HepG2 (cell line): ENCODE data around the gene UBE2O. TPM values are rescaled to one million over a fixed set of nuclear protein-coding genes. Genes with fewer than 3 reads are reported as not detected.

Experiments
- ARID2 ChIP-seq: sonication (generic); formaldehyde crosslinking; IDR thresholded peaks from 2 replicates; pipeline ENCODE4 v1.8.1; 2022; ENCODE audit warnings: mild to moderate bottlenecking, missing genetic modification reagents, borderline replicate concordance
- DR1 ChIP-seq: sonication (generic); formaldehyde crosslinking; IDR thresholded peaks from 2 replicates; pipeline ENCODE4 v1.8.0; 2021; ENCODE audit warnings: mild to moderate bottlenecking, missing genetic modification reagents, inconsistent platforms
- EED ChIP-seq: sonication (generic); formaldehyde crosslinking; IDR thresholded peaks from 2 replicates; pipeline ENCODE4 v1.5.0; 2020; ENCODE audit warnings: mild to moderate bottlenecking, missing genetic modification reagents
- FOXK1 ChIP-seq: sonication (generic); formaldehyde crosslinking; IDR thresholded peaks from 2 replicates; pipeline ENCODE4 v1.4.0; 2020; ENCODE audit warnings: low read depth, missing genetic modification reagents, borderline replicate concordance
- FOXK2 ChIP-seq: fragments of 450-650 bp; IDR thresholded peaks from 2 replicates; pipeline ENCODE4 v1.6.1; 2016
- HNF1B ChIP-seq: sonication (generic); formaldehyde crosslinking; IDR thresholded peaks from 2 replicates; pipeline ENCODE4 v1.5.1; 2020; ENCODE audit warnings: mild to moderate bottlenecking, moderate library complexity, missing genetic modification reagents
- IKZF5 ChIP-seq: IDR thresholded peaks from 2 replicates; pipeline ENCODE4 v1.6.1; 2018; ENCODE audit warnings: missing genetic modification reagents, mild to moderate bottlenecking, missing compliant biosample characterization
- KDM2A ChIP-seq: sonication (generic); formaldehyde crosslinking; IDR thresholded peaks from 2 replicates; pipeline ENCODE4 v1.4.0; 2020; ENCODE audit warnings: low read depth, missing genetic modification reagents, borderline replicate concordance
- KLF16 ChIP-seq, 2 experiments: sonication (generic) in 1 of 2; formaldehyde crosslinking in 1 of 2; IDR thresholded peaks; 2 replicates each; pipeline versions ENCODE4 v1.6.1 to v1.8.0; 2016 to 2023; ENCODE audit warnings: missing genetic modification reagents in 2 of 2, missing compliant biosample characterization in 1 of 2
- MAZ ChIP-seq, 2 experiments: sonication (generic) in 1 of 2; formaldehyde crosslinking in 1 of 2; IDR thresholded peaks; 2 replicates each; pipeline versions ENCODE4 v1.5.0 to v1.6.1; 2012 to 2020; ENCODE audit warnings: low read depth in 2 of 2, mild to moderate bottlenecking in 2 of 2, borderline replicate concordance in 1 of 2, improper control_type of control experiment in 1 of 2, low read length in 1 of 2, missing genetic modification reagents in 1 of 2, moderate library complexity in 1 of 2
- MTA1 ChIP-seq: sonication (generic); formaldehyde crosslinking; IDR thresholded peaks from 2 replicates; pipeline ENCODE4 v1.4.0; 2020; ENCODE audit warnings: missing genetic modification reagents, mild to moderate bottlenecking, borderline replicate concordance
- REST ChIP-seq, 2 experiments: IDR thresholded peaks; 2 replicates each; pipeline ENCODE4 v1.6.1; 2011 to 2012; ENCODE audit warnings: low read length in 2 of 2, borderline replicate concordance in 1 of 2, low read depth in 1 of 2, mild to moderate bottlenecking in 1 of 2, moderate library complexity in 1 of 2
- SAFB2 ChIP-seq: sonication (generic); formaldehyde crosslinking; IDR thresholded peaks from 2 replicates; pipeline ENCODE4 v1.5.1; 2020; ENCODE audit warnings: missing genetic modification reagents, low read depth, mild to moderate bottlenecking, borderline replicate concordance
- THAP7 ChIP-seq: sonication (generic); formaldehyde crosslinking; IDR thresholded peaks from 2 replicates; pipeline ENCODE4 v1.8.1; 2023; ENCODE audit warnings: mild to moderate bottlenecking, missing genetic modification reagents
- ZNF350 ChIP-seq: sonication (generic); formaldehyde crosslinking; IDR thresholded peaks from 2 replicates; pipeline ENCODE4 v1.4.0; 2020; ENCODE audit warnings: mild to moderate bottlenecking, low read depth, missing genetic modification reagents, borderline replicate concordance
- ZNF441 ChIP-seq: sonication (generic); formaldehyde crosslinking; IDR thresholded peaks from 2 replicates; pipeline ENCODE4 v1.7.0; 2021; ENCODE audit warnings: missing genetic modification reagents, borderline replicate concordance
- ZNF446 ChIP-seq: sonication (generic); formaldehyde crosslinking; IDR thresholded peaks from 2 replicates; pipeline ENCODE4 v1.5.0; 2020; ENCODE audit warnings: mild to moderate bottlenecking, missing genetic modification reagents
- ZNF605 ChIP-seq: sonication (generic); formaldehyde crosslinking; IDR thresholded peaks from 2 replicates; pipeline ENCODE4 v1.8.0; 2022; ENCODE audit warnings: mild to moderate bottlenecking, missing genetic modification reagents
- ZNF746 ChIP-seq: sonication (generic); formaldehyde crosslinking; IDR thresholded peaks from 2 replicates; pipeline ENCODE4 v1.8.0; 2022; ENCODE audit warnings: mild to moderate bottlenecking, missing genetic modification reagents
- ZNF878 ChIP-seq: sonication (generic); formaldehyde crosslinking; IDR thresholded peaks from 2 replicates; pipeline ENCODE4 v1.8.1; 2023; ENCODE audit warnings: mild to moderate bottlenecking, missing genetic modification reagents, moderate library complexity
- ZNF891 ChIP-seq: sonication (generic); formaldehyde crosslinking; IDR thresholded peaks from 2 replicates; pipeline ENCODE4 v1.5.0; 2020; ENCODE audit warnings: mild to moderate bottlenecking, missing genetic modification reagents
- ZSCAN25 ChIP-seq: sonication (generic); formaldehyde crosslinking; IDR thresholded peaks from 2 replicates; pipeline ENCODE4 v1.8.0; 2022; ENCODE audit warnings: mild to moderate bottlenecking, missing genetic modification reagents
- polyA plus RNA-seq, 8 experiments: library from polyadenylated mRNA; depleted of rRNA in 3 of 8; stranded (reverse) in 7 of 8; unstranded in 1 of 8; fragments of >200 nt; fragmentation: Illumina TruSeq in 4 of 8; extraction: Trizol in 4 of 8; gene quantifications; 2 replicates each; pipeline versions ENCODE4 v1.2.1 to v1.2.3, GENCODE V29; 2011 to 2016; ENCODE audit warnings: low read depth in 4 of 8, missing spikeins in 1 of 8, mixed read lengths in 1 of 8; ENCODE audit not compliant: insufficient read depth in 1 of 8
- total RNA-seq, 5 experiments: library from RNA; depleted of rRNA; stranded (reverse); fragments of >200 nt; fragmentation: Illumina TruSeq; extraction: Trizol; gene quantifications; 2 replicates each; pipeline ENCODE4 v1.2.3, GENCODE V29; 2016; ENCODE audit warnings: low read depth in 1 of 5

UBE2O gene
- total and polyA plus RNA-seq, 2 of the 13 experiments (the other 11 are each of a cell fraction or from before 2014, with no cell fraction given), result 21.5 to 23.5 TPM

- TF ChIP-seq REST (IDR thresholded peaks at IDR 0.05; ENCODE audit: borderline replicate concordance in 1 of 2, low read depth in 1 of 2, low read length in 2 of 2) (no peak), ZNF350 (CRISPR knock-in tag) (peak; percentile 82), ZNF878 (CRISPR knock-in tag) (peak; percentile 14; the same call in 1 of the 2 replicates), DR1 (CRISPR knock-in tag) (peak; percentile 38; the same call in 1 of the 2 replicates), KDM2A (CRISPR knock-in tag) (no peak; the same call in 1 of the 2 replicates), MTA1 (CRISPR knock-in tag) (peak; percentile 91; the same call in 1 of the 2 replicates), HNF1B (CRISPR knock-in tag) (peak; percentile 40; the same call in 1 of the 2 replicates), ZNF446 (CRISPR knock-in tag) (no peak), THAP7 (CRISPR knock-in tag) (0 out of 2 replicates have a peak, but pooled peaks have one; percentile 70), ZNF605 (CRISPR knock-in tag) (peak; percentile 75), ZNF891 (CRISPR knock-in tag) (peak; percentile 45; the same call in 1 of the 2 replicates), SAFB2 (CRISPR knock-in tag) (no peak; the same call in 1 of the 2 replicates), ZNF746 (CRISPR knock-in tag) (peak; percentile 98), ARID2 (peak; percentile 49), FOXK2 (no peak), ZNF441 (CRISPR knock-in tag) (0 out of 2 replicates have a peak, but pooled peaks have one; percentile 18), ZSCAN25 (CRISPR knock-in tag) (peak; percentile 93), IKZF5 (CRISPR knock-in tag) (peak; percentile 73; the same call in 1 of the 2 replicates), MAZ (IDR thresholded peaks at IDR 0.05; ENCODE audit: borderline replicate concordance, low read depth, low read length) (peak; percentile 96), MAZ (CRISPR knock-in tag; IDR thresholded peaks at IDR 0.05; ENCODE audit: low read depth) (peak; percentile 85; the same call in 1 of the 2 replicates), EED (CRISPR knock-in tag) (peak; percentile 82; the same call in 1 of the 2 replicates), KLF16 (CRISPR knock-in tag; IDR thresholded peaks at IDR 0.05) (no peak; a peak in 1 of 4 replicates), FOXK1 (CRISPR knock-in tag) (0 out of 2 replicates have a peak, but pooled peaks have one; percentile 47)
Measured at GRCh38 chr17:76382351-76382802, 70.6 kb downstream of the UBE2O start (continued).
